SK-N-SH treated with all-trans-retinoic acid at 6 μM for 48 hours (cell line): ENCODE measurements around the gene KIF23.

Experiments
- ATAC-seq: fragments of 200-7000 bp; cut with Tn5 transposase; 3 replicates; pipeline ENCODE4 v1.9.1; 2020; ENCODE audit warnings: mild to moderate bottlenecking, moderate library complexity
- ARNTL ChIP-seq: fragments of 450-650 bp; formaldehyde crosslinking; IDR thresholded peaks from 2 replicates; pipeline ENCODE4 v1.5.0; 2020; ENCODE audit warnings: low read depth, mild to moderate bottlenecking, moderate library complexity, borderline replicate concordance
- CREB5 ChIP-seq: fragments of 250-450 bp; sonication (Bioruptor Pico); IDR thresholded peaks from 2 replicates; pipeline ENCODE4 v1.5.1; 2020; ENCODE audit warnings: low read depth, mild to moderate bottlenecking, moderate library complexity
- CSDC2 ChIP-seq: fragments of 250-450 bp; sonication (Bioruptor Pico); IDR thresholded peaks from 2 replicates; pipeline ENCODE4 v1.5.0; 2020; ENCODE audit warnings: mild to moderate bottlenecking, moderate library complexity
- CSRNP3 ChIP-seq: fragments of 250-450 bp; sonication (Bioruptor Pico); IDR thresholded peaks from 2 replicates; pipeline ENCODE4 v1.5.1; 2021; ENCODE audit warnings: mild to moderate bottlenecking, moderate library complexity
- ESRRG ChIP-seq: fragments of 250-450 bp; sonication (Bioruptor Pico); IDR thresholded peaks from 2 replicates; pipeline ENCODE4 v1.6.1; 2021; ENCODE audit warnings: mild to moderate bottlenecking
- GLIS3 ChIP-seq: fragments of 250-450 bp; sonication (Bioruptor Pico); IDR thresholded peaks from 2 replicates; pipeline ENCODE4 v1.5.0; 2020; ENCODE audit warnings: mild to moderate bottlenecking, moderate library complexity
- ISL1 ChIP-seq: fragments of 250-450 bp; sonication (Bioruptor Pico); IDR thresholded peaks from 2 replicates; pipeline ENCODE4 v2.1.2; 2022; ENCODE audit warnings: mild to moderate bottlenecking, moderate library complexity
- OSR1 ChIP-seq: fragments of 250-450 bp; sonication (Bioruptor Pico); IDR thresholded peaks from 2 replicates; pipeline ENCODE4 v1.8.0; 2022; ENCODE audit warnings: moderate library complexity, mild to moderate bottlenecking, inconsistent platforms
- PPARA ChIP-seq: fragments of 250-450 bp; sonication (Bioruptor Pico); IDR thresholded peaks from 2 replicates; pipeline ENCODE4 v1.5.0; 2020; ENCODE audit warnings: mild to moderate bottlenecking, borderline replicate concordance
- RARB ChIP-seq: fragments of 250-450 bp; sonication (Bioruptor Pico); IDR thresholded peaks from 2 replicates; pipeline ENCODE4 v1.8.0; 2021; ENCODE audit warnings: mild to moderate bottlenecking, moderate library complexity
- SNAI2 ChIP-seq: fragments of 250-450 bp; sonication (Bioruptor Pico); IDR thresholded peaks from 2 replicates; pipeline ENCODE4 v1.5.0; 2020; ENCODE audit warnings: mild to moderate bottlenecking, moderate library complexity
- TOX ChIP-seq: fragments of 250-450 bp; sonication (Bioruptor Pico); IDR thresholded peaks from 2 replicates; pipeline ENCODE4 v1.8.0; 2021; ENCODE audit warnings: mild to moderate bottlenecking, moderate library complexity, borderline replicate concordance
- ZC3H10 ChIP-seq: fragments of 250-450 bp; sonication (Bioruptor Pico); IDR thresholded peaks from 2 replicates; pipeline ENCODE4 v1.5.1; 2021; ENCODE audit warnings: mild to moderate bottlenecking, moderate library complexity
- ZFP3 ChIP-seq: fragments of 250-450 bp; sonication (Bioruptor Pico); IDR thresholded peaks from 2 replicates; pipeline ENCODE4 v1.5.0; 2020; ENCODE audit warnings: mild to moderate bottlenecking, moderate library complexity
- ZFP30 ChIP-seq: fragments of 450-650 bp; formaldehyde crosslinking; IDR thresholded peaks from 2 replicates; pipeline ENCODE4 v1.5.0; 2022; ENCODE audit warnings: mild to moderate bottlenecking, moderate library complexity
- ZNF565 ChIP-seq: fragments of 450-650 bp; formaldehyde crosslinking; conservative IDR thresholded peaks from 2 replicates; pipeline ENCODE4 v1.5.0; 2020; ENCODE audit warnings: low read depth, mild to moderate bottlenecking, moderate library complexity
- ZNF70 ChIP-seq: fragments of 450-650 bp; formaldehyde crosslinking; IDR thresholded peaks from 2 replicates; pipeline ENCODE4 v1.5.0; 2020; ENCODE audit warnings: mild to moderate bottlenecking, moderate library complexity
- ZNF8 ChIP-seq: fragments of 450-650 bp; formaldehyde crosslinking; IDR thresholded peaks from 2 replicates; pipeline ENCODE4 v1.5.0; 2020; ENCODE audit warnings: mild to moderate bottlenecking, moderate library complexity
- TF ChIP-seq, protein P1 (sequence below): fragments of 250-450 bp; sonication (Bioruptor Pico); IDR thresholded peaks from 2 replicates; pipeline ENCODE4 v1.5.0; 2020; ENCODE audit warnings: mild to moderate bottlenecking, moderate library complexity
- TF ChIP-seq, protein P2 (sequence below): fragments of 250-450 bp; sonication (Bioruptor Pico); IDR thresholded peaks from 2 replicates; pipeline ENCODE4 v1.8.0; 2020; ENCODE audit warnings: mild to moderate bottlenecking, moderate library complexity, borderline replicate concordance

The KIF23 gene

DNA sequence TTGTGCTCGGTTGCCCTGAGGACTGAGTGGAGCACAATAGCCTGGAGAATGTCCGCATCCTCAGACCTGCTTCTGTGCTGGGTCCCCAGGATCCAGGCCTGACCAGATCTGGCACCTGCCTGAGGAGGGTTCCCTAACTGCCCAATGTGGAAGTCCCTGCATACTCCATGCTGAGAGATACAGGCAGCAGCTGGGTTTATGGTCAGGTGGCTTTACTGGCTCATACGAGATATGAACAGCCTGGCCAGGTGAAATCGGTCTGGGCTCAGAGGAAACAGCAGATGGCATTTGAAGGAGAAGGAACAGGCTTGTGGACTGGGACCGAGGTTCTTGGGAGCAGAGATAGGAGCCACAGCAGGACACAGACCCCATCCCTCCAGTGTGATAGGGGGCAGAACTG, 18.2 kb upstream of the KIF23 start (continued):
- TF ChIP-seq GLIS3 (CRISPR knock-in tag) (no peak), OSR1 (CRISPR knock-in tag) (no peak), ISL1 (no peak), ZNF565 (CRISPR knock-in tag) (no peak), TOX (CRISPR knock-in tag) (no peak), CSDC2 (CRISPR knock-in tag) (no peak)
- TF ChIP-seq, protein P1, sequence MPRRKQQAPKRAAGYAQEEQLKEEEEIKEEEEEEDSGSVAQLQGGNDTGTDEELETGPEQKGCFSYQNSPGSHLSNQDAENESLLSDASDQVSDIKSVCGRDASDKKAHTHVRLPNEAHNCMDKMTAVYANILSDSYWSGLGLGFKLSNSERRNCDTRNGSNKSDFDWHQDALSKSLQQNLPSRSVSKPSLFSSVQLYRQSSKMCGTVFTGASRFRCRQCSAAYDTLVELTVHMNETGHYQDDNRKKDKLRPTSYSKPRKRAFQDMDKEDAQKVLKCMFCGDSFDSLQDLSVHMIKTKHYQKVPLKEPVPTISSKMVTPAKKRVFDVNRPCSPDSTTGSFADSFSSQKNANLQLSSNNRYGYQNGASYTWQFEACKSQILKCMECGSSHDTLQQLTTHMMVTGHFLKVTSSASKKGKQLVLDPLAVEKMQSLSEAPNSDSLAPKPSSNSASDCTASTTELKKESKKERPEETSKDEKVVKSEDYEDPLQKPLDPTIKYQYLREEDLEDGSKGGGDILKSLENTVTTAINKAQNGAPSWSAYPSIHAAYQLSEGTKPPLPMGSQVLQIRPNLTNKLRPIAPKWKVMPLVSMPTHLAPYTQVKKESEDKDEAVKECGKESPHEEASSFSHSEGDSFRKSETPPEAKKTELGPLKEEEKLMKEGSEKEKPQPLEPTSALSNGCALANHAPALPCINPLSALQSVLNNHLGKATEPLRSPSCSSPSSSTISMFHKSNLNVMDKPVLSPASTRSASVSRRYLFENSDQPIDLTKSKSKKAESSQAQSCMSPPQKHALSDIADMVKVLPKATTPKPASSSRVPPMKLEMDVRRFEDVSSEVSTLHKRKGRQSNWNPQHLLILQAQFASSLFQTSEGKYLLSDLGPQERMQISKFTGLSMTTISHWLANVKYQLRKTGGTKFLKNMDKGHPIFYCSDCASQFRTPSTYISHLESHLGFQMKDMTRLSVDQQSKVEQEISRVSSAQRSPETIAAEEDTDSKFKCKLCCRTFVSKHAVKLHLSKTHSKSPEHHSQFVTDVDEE (CRISPR knock-in tag), result no peak

- TF ChIP-seq ARNTL (CRISPR knock-in tag) (no peak), CREB5 (no peak), ZFP3 (CRISPR knock-in tag) (no peak), CSRNP3 (CRISPR knock-in tag) (no peak)
- ATAC-seq, result peak; percentile 7; the same call in 1 of the 3 replicates
Observed at GRCh38 chr15:69398491-69398891, 15.7 kb upstream of the KIF23 start.

DNA sequence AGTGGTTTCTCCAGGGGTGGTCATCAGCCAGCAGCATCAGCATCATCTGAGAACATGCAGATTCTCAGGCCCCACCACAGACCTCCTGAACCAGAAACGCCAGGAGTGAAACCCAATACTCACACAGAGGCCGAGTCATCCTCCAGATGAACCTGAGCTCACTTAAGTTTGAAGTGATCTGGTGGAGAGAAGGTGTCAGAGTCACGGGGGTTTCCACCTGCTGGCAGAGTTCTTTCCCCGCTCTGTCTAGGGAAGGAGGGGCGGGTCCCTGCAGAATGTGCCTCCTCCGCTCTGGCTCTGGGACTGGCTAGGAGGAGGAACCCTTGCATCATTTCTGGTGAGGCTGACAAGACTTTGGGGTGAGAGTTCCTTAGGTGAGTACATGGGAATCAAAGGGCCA, 13.3 kb upstream of the KIF23 start:
- ATAC-seq, result no peak
- no peak for TF ChIP-seq SNAI2 (CRISPR knock-in tag)
- TF ChIP-seq, protein P1 (CRISPR knock-in tag), result no peak
- TF ChIP-seq OSR1 (CRISPR knock-in tag), result no peak
- TF ChIP-seq ZNF70 (CRISPR knock-in tag), result no peak
- TF ChIP-seq ARNTL (CRISPR knock-in tag), result no peak
- TF ChIP-seq, all 23 proteins: peak for 0

DNA sequence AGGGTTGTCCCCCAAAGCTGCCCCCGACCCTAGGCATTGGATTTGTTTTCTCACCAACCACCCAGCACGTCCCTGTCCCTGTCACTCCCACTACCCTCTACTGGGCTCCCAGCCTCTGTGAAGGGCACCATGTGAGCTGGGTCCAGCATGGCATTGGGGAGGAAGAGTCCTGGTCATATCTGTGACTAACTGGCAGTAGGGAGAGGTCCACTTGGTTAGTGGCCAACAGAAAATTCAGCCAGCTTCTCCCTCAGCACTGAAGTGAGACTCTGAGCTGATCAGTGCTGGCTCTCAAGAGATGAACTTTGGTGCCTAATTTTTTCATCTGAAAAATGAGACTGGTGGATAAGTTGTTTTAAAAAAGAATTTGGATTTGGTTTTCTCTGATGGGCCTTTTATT, 11.3 kb upstream of the KIF23 start:
- ATAC-seq, result no peak
- TF ChIP-seq ZFP30 (CRISPR knock-in tag), result no peak
- no peak for TF ChIP-seq ZNF565 (CRISPR knock-in tag)
- no peak for TF ChIP-seq ESRRG
- TF ChIP-seq ISL1, result no peak
- TF ChIP-seq ZNF8 (CRISPR knock-in tag), result no peak
- no peak for TF ChIP-seq SNAI2 (CRISPR knock-in tag)
- TF ChIP-seq, protein P1 (CRISPR knock-in tag), result no peak
- TF ChIP-seq TOX (CRISPR knock-in tag), result no peak
- no peak for TF ChIP-seq GLIS3 (CRISPR knock-in tag)
- no peak for TF ChIP-seq ARNTL (CRISPR knock-in tag)
- TF ChIP-seq CREB5, result no peak
- TF ChIP-seq ZNF70 (CRISPR knock-in tag), result no peak
- TF ChIP-seq OSR1 (CRISPR knock-in tag), result no peak
- no peak for TF ChIP-seq ZC3H10 (CRISPR knock-in tag)
- TF ChIP-seq RARB (CRISPR knock-in tag), result no peak
- no peak for TF ChIP-seq CSDC2 (CRISPR knock-in tag)
- no peak for TF ChIP-seq ZFP3 (CRISPR knock-in tag)
- TF ChIP-seq, protein P2, sequence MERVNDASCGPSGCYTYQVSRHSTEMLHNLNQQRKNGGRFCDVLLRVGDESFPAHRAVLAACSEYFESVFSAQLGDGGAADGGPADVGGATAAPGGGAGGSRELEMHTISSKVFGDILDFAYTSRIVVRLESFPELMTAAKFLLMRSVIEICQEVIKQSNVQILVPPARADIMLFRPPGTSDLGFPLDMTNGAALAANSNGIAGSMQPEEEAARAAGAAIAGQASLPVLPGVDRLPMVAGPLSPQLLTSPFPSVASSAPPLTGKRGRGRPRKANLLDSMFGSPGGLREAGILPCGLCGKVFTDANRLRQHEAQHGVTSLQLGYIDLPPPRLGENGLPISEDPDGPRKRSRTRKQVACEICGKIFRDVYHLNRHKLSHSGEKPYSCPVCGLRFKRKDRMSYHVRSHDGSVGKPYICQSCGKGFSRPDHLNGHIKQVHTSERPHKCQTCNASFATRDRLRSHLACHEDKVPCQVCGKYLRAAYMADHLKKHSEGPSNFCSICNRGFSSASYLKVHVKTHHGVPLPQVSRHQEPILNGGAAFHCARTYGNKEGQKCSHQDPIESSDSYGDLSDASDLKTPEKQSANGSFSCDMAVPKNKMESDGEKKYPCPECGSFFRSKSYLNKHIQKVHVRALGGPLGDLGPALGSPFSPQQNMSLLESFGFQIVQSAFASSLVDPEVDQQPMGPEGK, result no peak
- TF ChIP-seq PPARA (CRISPR knock-in tag), result no peak
